ENCODE data around the gene KCNC4. TPM values are rescaled to one million over a fixed set of nuclear protein-coding genes. Genes with fewer than 3 reads are reported as not detected.

The KCNC4 gene
- total RNA-seq, result 0.15 and 0.34 TPM in 2 replicates

GRCh38 chr1:110209715-110210603 lies at the start of gene KCNC4:
TSS of gene KCNC4 (plus strand) at chr1:110210314. CDS start at chr1:110211500, 1,186 bp downstream.

Other genes with a start within 250 kb of the KCNC4 start
- gene AHCYL1, start 225.5 kb upstream of the KCNC4 start, total RNA-seq, result 25.4 and 26.8 TPM in 2 replicates
- 17.4 and 19.5 TPM in 2 replicates for gene STRIP1, start 175.7 kb upstream of the KCNC4 start, total RNA-seq
- gene ALX3, start 139.6 kb upstream of the KCNC4 start, total RNA-seq, result not detected in 2 replicates
- not detected in 2 replicates for gene UBL4B, start 97.9 kb upstream of the KCNC4 start, total RNA-seq
- 0.15 TPM in 1 of 2 replicates, not detected in the other for gene SLC6A17, start 59.8 kb upstream of the KCNC4 start, total RNA-seq
- 21.4 and 22.4 TPM in 2 replicates for gene RBM15, start 129.1 kb downstream of the KCNC4 start, total RNA-seq
- 7.7 and 8.6 TPM in 2 replicates for gene SLC16A4, start 180.7 kb downstream of the KCNC4 start, total RNA-seq
- 163 and 177 TPM in 2 replicates for gene LAMTOR5, start 197.4 kb downstream of the KCNC4 start, total RNA-seq
- not detected in 2 replicates for gene PROK1, start 240.8 kb downstream of the KCNC4 start, total RNA-seq

All from bronchus fibroblast of lung (primary cell).